GM21360 (cell line): ENCODE data around the gene ORC2.

Experiments used
- ATAC-seq: cut with Tn5 transposase; IDR thresholded peaks from one replicate; pipeline ENCODE4 v1.9.1; 2021; ENCODE audit warnings: mild to moderate bottlenecking, moderate library complexity; ENCODE audit not compliant: unreplicated experiment

The ORC2 gene

DNA sequence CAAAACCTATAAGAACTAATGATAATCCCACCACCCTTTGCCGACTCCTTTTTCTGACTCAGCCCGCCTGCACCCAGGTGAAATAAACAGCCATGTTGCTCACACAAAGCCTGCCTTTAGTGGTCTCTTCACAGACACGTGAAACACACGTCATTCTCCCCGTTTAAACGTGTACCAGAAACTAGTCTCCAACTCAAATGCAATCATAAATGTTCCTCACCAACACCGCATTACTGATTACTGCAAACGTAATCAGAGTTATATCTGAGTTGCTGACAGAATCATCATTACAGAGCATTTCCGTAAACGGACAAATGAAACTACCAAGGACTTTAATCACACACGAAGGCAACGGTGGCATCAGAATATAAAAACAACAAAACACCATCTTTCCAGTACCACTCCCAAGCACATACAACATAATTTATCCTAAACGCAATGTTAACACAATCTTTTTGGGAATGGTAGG, 100.9 kb downstream of the ORC2 start:
- ATAC-seq: no peak

- ATAC-seq: no peak
Observed at GRCh38 chr2:200861617-200862155, 101.8 kb downstream of the ORC2 start.

DNA sequence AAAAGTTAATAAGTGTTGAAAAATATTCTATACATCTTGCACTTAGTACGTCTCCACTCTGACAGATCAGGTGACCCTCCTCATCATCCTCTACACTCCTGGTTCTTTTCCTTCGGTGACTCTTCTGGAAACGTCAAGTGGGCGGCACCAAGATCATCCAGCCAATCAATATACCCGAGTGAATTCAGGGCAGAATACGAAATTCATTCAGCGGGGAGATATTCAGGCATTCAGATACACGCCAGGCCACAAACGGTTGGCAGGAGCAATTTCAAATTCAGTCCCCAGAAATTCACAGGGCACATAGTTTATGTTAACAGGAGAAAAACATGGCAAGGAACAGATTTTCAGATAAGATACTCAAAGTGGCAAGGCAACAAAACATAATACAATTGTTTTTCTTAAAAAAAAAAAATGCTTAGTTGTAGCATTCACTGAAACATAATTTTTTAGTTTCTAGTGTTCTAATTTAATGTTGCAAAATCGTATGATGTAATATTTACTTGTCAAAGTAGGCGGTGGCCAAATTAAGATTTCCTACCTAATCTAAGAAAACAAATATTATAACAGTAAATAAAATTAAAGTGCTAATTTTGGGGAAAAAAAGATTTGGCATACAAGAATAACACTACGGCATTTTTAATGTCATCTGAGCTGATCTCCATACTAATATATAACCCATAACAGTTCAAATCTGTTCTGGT, 103.2 kb downstream of the ORC2 start:
- no peak for ATAC-seq
